Liver (tissue), 9 donors: Measurements from ENCODE around the gene SASH1. TPM values are rescaled to one million over a fixed set of nuclear protein-coding genes. Genes with fewer than 3 reads are reported as not detected.

Source experiments
- DNase-seq: peaks from one replicate; pipeline ENCODE4 v3.0.0-alpha.2; 2017; ENCODE audit warnings: low spot score
- H3K27ac ChIP-seq, 2 donors: one replicate each; pipeline ENCODE4 v1.7.0; 2013; ENCODE audit warnings: inconsistent platforms in 2 of 2, low read length in 2 of 2, control low read depth in 1 of 2, low read depth in 1 of 2, mild to moderate bottlenecking in 1 of 2
- H3K27me3 ChIP-seq, 4 donors: one replicate each; pipeline versions ENCODE4 v1.6.1 to v1.7.0; 2013; ENCODE audit warnings: low read length in 3 of 4, inconsistent platforms in 1 of 4, mild to moderate bottlenecking in 1 of 4, moderate library complexity in 1 of 4; ENCODE audit not compliant: control insufficient read depth in 4 of 4, insufficient read depth in 4 of 4
- H3K36me3 ChIP-seq, 4 donors: one replicate each; pipeline versions ENCODE4 v1.6.1 to v1.7.0; 2013; ENCODE audit warnings: low read length in 3 of 4, mild to moderate bottlenecking in 3 of 4, low read depth in 1 of 4, moderate library complexity in 1 of 4; ENCODE audit not compliant: control insufficient read depth in 4 of 4, insufficient read depth in 3 of 4
- H3K4me1 ChIP-seq, 4 donors: one replicate each; pipeline versions ENCODE4 v1.6.1 to v1.7.0; 2013; ENCODE audit warnings: low read length in 3 of 4, mild to moderate bottlenecking in 3 of 4, moderate library complexity in 1 of 4; ENCODE audit not compliant: control insufficient read depth in 4 of 4, insufficient read depth in 4 of 4
- H3K4me3 ChIP-seq, 3 donors: one replicate each; pipeline versions ENCODE4 v1.6.1 to v1.7.0; 2013; ENCODE audit warnings: low read length in 3 of 3, control low read depth in 1 of 3, low read depth in 1 of 3, mild to moderate bottlenecking in 1 of 3
- H3K9ac ChIP-seq, 2 donors: one replicate each; pipeline ENCODE4 v1.7.0; 2013; ENCODE audit warnings: low read length in 2 of 2, mild to moderate bottlenecking in 2 of 2, moderate library complexity in 2 of 2, control low read depth in 1 of 2, low read depth in 1 of 2
- H3K9me3 ChIP-seq, 4 donors: one replicate each; pipeline versions ENCODE4 v1.6.1 to v1.7.0; 2013; ENCODE audit warnings: low read length in 3 of 4; ENCODE audit not compliant: control insufficient read depth in 4 of 4
- EGR1 ChIP-seq, 2 donors: IDR thresholded peaks; 2 replicates each; pipeline ENCODE4 v1.6.1; 2016 to 2018; ENCODE audit warnings: antibody characterized with exemption in 2 of 2, low read depth in 2 of 2
- FOXA1 ChIP-seq: IDR thresholded peaks from 2 replicates; pipeline ENCODE4 v1.6.1; 2016; ENCODE audit warnings: antibody characterized with exemption
- FOXA2 ChIP-seq: IDR thresholded peaks from 2 replicates; pipeline ENCODE4 v1.6.1; 2016; ENCODE audit warnings: antibody characterized with exemption
- GABPA ChIP-seq, 2 donors: IDR thresholded peaks in 1 of 2; conservative IDR thresholded peaks in 1 of 2; 2 replicates each; pipeline ENCODE4 v1.6.1; 2016; ENCODE audit warnings: antibody characterized with exemption in 2 of 2, mild to moderate bottlenecking in 1 of 2, moderate library complexity in 1 of 2
- HNF4A ChIP-seq, 2 donors: conservative IDR thresholded peaks; 2 replicates each; pipeline ENCODE4 v1.6.1; 2016; ENCODE audit warnings: antibody characterized with exemption in 2 of 2, mild to moderate bottlenecking in 2 of 2
- HNF4G ChIP-seq: IDR thresholded peaks from 2 replicates; pipeline ENCODE4 v1.6.1; 2016; ENCODE audit warnings: antibody characterized with exemption
- JUND ChIP-seq, 2 donors: IDR thresholded peaks; 2 replicates each; pipeline ENCODE4 v1.6.1; 2016; ENCODE audit warnings: antibody characterized with exemption in 2 of 2
- NR2F2 ChIP-seq: IDR thresholded peaks from 2 replicates; pipeline ENCODE4 v1.6.1; 2016; ENCODE audit warnings: antibody characterized with exemption
- RAD21 ChIP-seq, 2 donors: IDR thresholded peaks; 2 replicates each; pipeline ENCODE4 v1.6.1; 2016; ENCODE audit warnings: antibody characterized with exemption in 2 of 2, mild to moderate bottlenecking in 2 of 2
- RXRA ChIP-seq, 2 donors: IDR thresholded peaks; 2 replicates each; pipeline ENCODE4 v1.6.1; 2017 to 2018; ENCODE audit warnings: antibody characterized with exemption in 2 of 2, mild to moderate bottlenecking in 1 of 2
- SP1 ChIP-seq: IDR thresholded peaks from 2 replicates; pipeline ENCODE4 v1.6.1; 2018; ENCODE audit warnings: antibody characterized with exemption, mild to moderate bottlenecking
- TAF1 ChIP-seq: conservative IDR thresholded peaks from 2 replicates; pipeline ENCODE4 v1.6.1; 2016; ENCODE audit warnings: antibody characterized with exemption, mild to moderate bottlenecking
- YY1 ChIP-seq: IDR thresholded peaks from 2 replicates; pipeline ENCODE4 v1.6.1; 2016; ENCODE audit warnings: antibody characterized with exemption, mild to moderate bottlenecking
- WGBS: extraction: QIAGEN DNeasy Blood & Tissue Kit; methylation state at CpG from one replicate; pipeline ENCODE4 v1.1.7; 2013; 5-methylcytosine and 5-hydroxymethylcytosine counted together
- polyA plus RNA-seq, 2 donors: library from polyadenylated mRNA; stranded (reverse) in 1 of 2; unstranded in 1 of 2; fragments of 200-250 nt in 1 of 2; fragments of >200 nt in 1 of 2; fragmentation: Nextera tagmentation in 1 of 2; extraction: Ambion mirVana in 1 of 2; gene quantifications; one replicate each; pipeline versions ENCODE4 v1.2.1 to v1.2.3, GENCODE V29; 2013 to 2015
- total RNA-seq, 2 donors: library from RNA; depleted of rRNA; stranded (reverse); fragments of >200 nt; gene quantifications; one replicate each; pipeline ENCODE4 v1.2.3, GENCODE V29; 2014
- TF ChIP-seq, protein P1 (sequence below): IDR thresholded peaks from 2 replicates; pipeline ENCODE4 v1.6.1; 2016; ENCODE audit warnings: antibody characterized with exemption
- TF ChIP-seq, protein P2 (sequence below): fragments of 150-350 bp; IDR thresholded peaks from 2 replicates; pipeline ENCODE4 v1.5.1; 2017; ENCODE audit warnings: improper control_type of control experiment, low read depth, low read length; ENCODE audit not compliant: missing input control
- TF ChIP-seq, protein P3 (sequence below): IDR thresholded peaks from 2 replicates; pipeline ENCODE4 v1.6.1; 2016; ENCODE audit warnings: antibody characterized with exemption
- TF ChIP-seq, protein P4 (sequence below): IDR thresholded peaks from 2 replicates; pipeline ENCODE4 v1.6.1; 2016; ENCODE audit warnings: antibody characterized with exemption, mild to moderate bottlenecking
- TF ChIP-seq, protein P5 (sequence below): IDR thresholded peaks from 2 replicates; pipeline ENCODE4 v1.6.1; 2016; ENCODE audit warnings: antibody characterized with exemption
- donor health status: healthy.
- donor health status: healthy.
- donor health status: healthy.
- donor health status: healthy.
- donor health status: healthy.

SASH1 gene
- total and polyA plus RNA-seq, 4 donors: 3.5 to 16.4 (median 7.6) TPM

DNA sequence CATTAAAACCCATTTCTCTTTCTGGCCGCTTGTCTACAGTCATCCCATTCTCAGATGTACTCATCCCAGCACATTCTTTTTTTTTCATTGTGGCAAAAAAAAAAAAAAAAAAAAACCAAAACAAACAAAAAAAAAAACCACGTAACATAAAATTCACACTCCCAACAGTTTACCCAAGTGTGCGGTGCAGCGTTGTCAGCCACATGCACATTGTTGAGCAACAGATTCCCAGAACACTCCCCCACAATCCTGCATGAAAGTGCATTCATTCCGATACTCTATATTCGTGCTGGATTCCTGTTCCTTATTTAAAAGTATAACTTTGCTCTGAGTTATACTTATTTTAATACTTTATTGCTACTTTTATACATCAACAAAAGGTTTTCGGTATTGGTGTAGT is 96.0 kb downstream of the SASH1 start:
- no peak overlapping the region for H3K27ac ChIP-seq
- WGBS: 92% methylated on average over 7 of the region's 7 CpGs
- H3K4me1 ChIP-seq: no peaks in the 10 kb centered on the region

DNA sequence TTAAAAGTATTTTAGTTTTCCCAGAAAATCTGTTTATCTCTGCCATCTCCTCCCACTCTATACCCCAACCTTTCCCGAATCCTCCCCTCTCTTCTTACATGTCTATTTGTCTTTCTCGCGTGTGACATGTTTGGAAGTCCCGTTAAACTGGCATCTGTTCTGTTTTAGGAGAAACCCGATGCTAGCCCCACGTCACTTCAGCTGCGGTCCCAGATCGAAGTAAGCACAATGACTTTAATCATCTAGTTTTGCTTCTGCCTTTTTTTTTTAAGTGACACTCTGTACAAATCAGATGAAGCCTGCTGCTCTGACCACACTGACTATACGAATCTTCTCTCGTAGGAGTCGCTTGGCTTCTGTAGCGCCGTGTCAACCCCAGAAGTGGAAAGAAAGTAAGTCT is 97.4 kb downstream of the SASH1 start:
- no peak for DNase-seq
- H3K27ac ChIP-seq: no peak overlapping the region
- H3K9me3 ChIP-seq: no peaks in the 10 kb centered on the region
- no peak overlapping the region for H3K9ac ChIP-seq
- no peaks in the 10 kb centered on the region for H3K4me1 ChIP-seq
- no peak overlapping the region for H3K4me3 ChIP-seq
- TF ChIP-seq, protein P1, sequence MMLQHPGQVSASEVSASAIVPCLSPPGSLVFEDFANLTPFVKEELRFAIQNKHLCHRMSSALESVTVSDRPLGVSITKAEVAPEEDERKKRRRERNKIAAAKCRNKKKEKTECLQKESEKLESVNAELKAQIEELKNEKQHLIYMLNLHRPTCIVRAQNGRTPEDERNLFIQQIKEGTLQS: no peak
- TF ChIP-seq, protein P2, sequence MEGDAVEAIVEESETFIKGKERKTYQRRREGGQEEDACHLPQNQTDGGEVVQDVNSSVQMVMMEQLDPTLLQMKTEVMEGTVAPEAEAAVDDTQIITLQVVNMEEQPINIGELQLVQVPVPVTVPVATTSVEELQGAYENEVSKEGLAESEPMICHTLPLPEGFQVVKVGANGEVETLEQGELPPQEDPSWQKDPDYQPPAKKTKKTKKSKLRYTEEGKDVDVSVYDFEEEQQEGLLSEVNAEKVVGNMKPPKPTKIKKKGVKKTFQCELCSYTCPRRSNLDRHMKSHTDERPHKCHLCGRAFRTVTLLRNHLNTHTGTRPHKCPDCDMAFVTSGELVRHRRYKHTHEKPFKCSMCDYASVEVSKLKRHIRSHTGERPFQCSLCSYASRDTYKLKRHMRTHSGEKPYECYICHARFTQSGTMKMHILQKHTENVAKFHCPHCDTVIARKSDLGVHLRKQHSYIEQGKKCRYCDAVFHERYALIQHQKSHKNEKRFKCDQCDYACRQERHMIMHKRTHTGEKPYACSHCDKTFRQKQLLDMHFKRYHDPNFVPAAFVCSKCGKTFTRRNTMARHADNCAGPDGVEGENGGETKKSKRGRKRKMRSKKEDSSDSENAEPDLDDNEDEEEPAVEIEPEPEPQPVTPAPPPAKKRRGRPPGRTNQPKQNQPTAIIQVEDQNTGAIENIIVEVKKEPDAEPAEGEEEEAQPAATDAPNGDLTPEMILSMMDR: no peak
- TF ChIP-seq JUND (IDR thresholded peaks at IDR 0.05) (no peak), HNF4A (conservative IDR thresholded peaks at IDR 0.05) (no peak), HNF4G (no peak), FOXA2 (no peak), NR2F2 (no peak), EGR1 (IDR thresholded peaks at IDR 0.05; ENCODE audit: low read depth in 2 of 2) (no peak), SP1 (no peak), TAF1 (no peak), YY1 (no peak)
- TF ChIP-seq, protein P3, sequence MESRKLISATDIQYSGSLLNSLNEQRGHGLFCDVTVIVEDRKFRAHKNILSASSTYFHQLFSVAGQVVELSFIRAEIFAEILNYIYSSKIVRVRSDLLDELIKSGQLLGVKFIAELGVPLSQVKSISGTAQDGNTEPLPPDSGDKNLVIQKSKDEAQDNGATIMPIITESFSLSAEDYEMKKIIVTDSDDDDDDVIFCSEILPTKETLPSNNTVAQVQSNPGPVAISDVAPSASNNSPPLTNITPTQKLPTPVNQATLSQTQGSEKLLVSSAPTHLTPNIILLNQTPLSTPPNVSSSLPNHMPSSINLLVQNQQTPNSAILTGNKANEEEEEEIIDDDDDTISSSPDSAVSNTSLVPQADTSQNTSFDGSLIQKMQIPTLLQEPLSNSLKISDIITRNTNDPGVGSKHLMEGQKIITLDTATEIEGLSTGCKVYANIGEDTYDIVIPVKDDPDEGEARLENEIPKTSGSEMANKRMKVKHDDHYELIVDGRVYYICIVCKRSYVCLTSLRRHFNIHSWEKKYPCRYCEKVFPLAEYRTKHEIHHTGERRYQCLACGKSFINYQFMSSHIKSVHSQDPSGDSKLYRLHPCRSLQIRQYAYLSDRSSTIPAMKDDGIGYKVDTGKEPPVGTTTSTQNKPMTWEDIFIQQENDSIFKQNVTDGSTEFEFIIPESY: no peak
- WGBS: 95% methylated on average over 13 of the region's 13 CpGs
- H3K36me3 ChIP-seq: peaks cover 0 to 2% (median 0%) of the 10 kb centered on the region in 4 donors
- H3K27me3 ChIP-seq: no peaks in the 10 kb centered on the region

More for the DNA sequence above, 96.0 kb downstream of the SASH1 start:
- H3K36me3 ChIP-seq: no peaks in the 10 kb centered on the region
- DNase-seq: no peak
- no peak overlapping the region for H3K4me3 ChIP-seq
- TF ChIP-seq FOXA1 (no peak), HNF4G (no peak), GABPA (IDR thresholded peaks at IDR 0.05 in 1 of 2, conservative IDR thresholded peaks at IDR 0.05 in 1 of 2) (no peak), RAD21 (IDR thresholded peaks at IDR 0.05) (no peak), NR2F2 (no peak), HNF4A (conservative IDR thresholded peaks at IDR 0.05) (no peak), RXRA (IDR thresholded peaks at IDR 0.05) (no peak), JUND (IDR thresholded peaks at IDR 0.05) (no peak), TAF1 (no peak), FOXA2 (no peak)
- TF ChIP-seq, protein P4, sequence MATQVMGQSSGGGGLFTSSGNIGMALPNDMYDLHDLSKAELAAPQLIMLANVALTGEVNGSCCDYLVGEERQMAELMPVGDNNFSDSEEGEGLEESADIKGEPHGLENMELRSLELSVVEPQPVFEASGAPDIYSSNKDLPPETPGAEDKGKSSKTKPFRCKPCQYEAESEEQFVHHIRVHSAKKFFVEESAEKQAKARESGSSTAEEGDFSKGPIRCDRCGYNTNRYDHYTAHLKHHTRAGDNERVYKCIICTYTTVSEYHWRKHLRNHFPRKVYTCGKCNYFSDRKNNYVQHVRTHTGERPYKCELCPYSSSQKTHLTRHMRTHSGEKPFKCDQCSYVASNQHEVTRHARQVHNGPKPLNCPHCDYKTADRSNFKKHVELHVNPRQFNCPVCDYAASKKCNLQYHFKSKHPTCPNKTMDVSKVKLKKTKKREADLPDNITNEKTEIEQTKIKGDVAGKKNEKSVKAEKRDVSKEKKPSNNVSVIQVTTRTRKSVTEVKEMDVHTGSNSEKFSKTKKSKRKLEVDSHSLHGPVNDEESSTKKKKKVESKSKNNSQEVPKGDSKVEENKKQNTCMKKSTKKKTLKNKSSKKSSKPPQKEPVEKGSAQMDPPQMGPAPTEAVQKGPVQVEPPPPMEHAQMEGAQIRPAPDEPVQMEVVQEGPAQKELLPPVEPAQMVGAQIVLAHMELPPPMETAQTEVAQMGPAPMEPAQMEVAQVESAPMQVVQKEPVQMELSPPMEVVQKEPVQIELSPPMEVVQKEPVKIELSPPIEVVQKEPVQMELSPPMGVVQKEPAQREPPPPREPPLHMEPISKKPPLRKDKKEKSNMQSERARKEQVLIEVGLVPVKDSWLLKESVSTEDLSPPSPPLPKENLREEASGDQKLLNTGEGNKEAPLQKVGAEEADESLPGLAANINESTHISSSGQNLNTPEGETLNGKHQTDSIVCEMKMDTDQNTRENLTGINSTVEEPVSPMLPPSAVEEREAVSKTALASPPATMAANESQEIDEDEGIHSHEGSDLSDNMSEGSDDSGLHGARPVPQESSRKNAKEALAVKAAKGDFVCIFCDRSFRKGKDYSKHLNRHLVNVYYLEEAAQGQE: no peak
- TF ChIP-seq, protein P5, sequence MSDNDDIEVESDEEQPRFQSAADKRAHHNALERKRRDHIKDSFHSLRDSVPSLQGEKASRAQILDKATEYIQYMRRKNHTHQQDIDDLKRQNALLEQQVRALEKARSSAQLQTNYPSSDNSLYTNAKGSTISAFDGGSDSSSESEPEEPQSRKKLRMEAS: no peak
- H3K27me3 ChIP-seq: no peaks in the 10 kb centered on the region
- no peak overlapping the region for H3K9ac ChIP-seq
- H3K9me3 ChIP-seq: no peaks in the 10 kb centered on the region
